Bronchial epithelial cell (primary cell): ENCODE measurements around the gene PLEKHA7. TPM values are rescaled to one million over a fixed set of nuclear protein-coding genes. Genes with fewer than 3 reads are reported as not detected.

Experiments used
- DNase-seq: peaks from one replicate; pipeline ENCODE4 v3.0.0-alpha.2; 2010; ENCODE audit warnings: low read depth
- FAIRE-seq: peaks from 2 replicates; lab custom pipeline; 2011; peaks lifted over from hg19 to GRCh38; lab: Jason Lieb, UNC
- H3K27me3 ChIP-seq: 2 replicates; pipeline ENCODE4 v1.5.1; 2011; ENCODE audit warnings: low read length; ENCODE audit not compliant: control insufficient read depth, insufficient read depth
- H3K36me3 ChIP-seq: 2 replicates; pipeline ENCODE4 v1.5.1; 2011; ENCODE audit warnings: low read length; ENCODE audit not compliant: control insufficient read depth, insufficient read depth
- H3K4me3 ChIP-seq: 2 replicates; pipeline ENCODE4 v1.5.1; 2011; ENCODE audit warnings: mild to moderate bottlenecking, low read depth, low read length, control low read depth
- CTCF ChIP-seq: IDR thresholded peaks from 2 replicates; pipeline ENCODE4 v1.5.1; 2011; ENCODE audit warnings: mild to moderate bottlenecking, moderate library complexity, low read length, control low read depth, inconsistent platforms; ENCODE audit not compliant: insufficient read depth, severe bottlenecking
- total RNA-seq: library from RNA; depleted of rRNA; stranded (reverse); fragments of >200 nt; gene quantifications from 2 replicates; pipeline ENCODE4 v1.2.1, GENCODE V29; 2014

PLEKHA7 gene
- total RNA-seq, 1 donor from 2014 or later = 2.4 TPM

DNA sequence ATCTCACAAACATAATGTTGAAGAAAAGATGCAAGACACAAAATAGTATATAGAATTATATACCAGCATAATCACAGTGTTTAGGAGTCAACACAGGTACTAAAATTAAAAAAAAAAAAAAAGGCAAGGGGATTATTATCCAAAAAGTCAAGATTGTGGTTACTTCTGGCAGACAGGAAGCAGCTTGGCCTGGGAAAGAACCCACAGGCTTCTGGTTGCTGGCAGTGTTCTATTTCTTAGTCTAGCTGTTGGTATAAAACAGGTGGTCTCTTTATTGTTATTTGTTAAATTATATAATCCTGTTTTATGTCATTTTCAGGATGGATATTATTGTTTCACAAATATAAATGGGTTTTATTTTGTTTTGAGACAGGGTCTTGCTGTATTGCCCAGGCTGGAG is 221.8 kb downstream of the PLEKHA7 start:
- no peaks in the 10 kb centered on the region for H3K27me3 ChIP-seq
- no peaks in the 10 kb centered on the region for H3K36me3 ChIP-seq
- no peak for TF ChIP-seq CTCF
- no peak for DNase-seq
- H3K4me3 ChIP-seq = no peak overlapping the region
- FAIRE-seq = no peak

DNA sequence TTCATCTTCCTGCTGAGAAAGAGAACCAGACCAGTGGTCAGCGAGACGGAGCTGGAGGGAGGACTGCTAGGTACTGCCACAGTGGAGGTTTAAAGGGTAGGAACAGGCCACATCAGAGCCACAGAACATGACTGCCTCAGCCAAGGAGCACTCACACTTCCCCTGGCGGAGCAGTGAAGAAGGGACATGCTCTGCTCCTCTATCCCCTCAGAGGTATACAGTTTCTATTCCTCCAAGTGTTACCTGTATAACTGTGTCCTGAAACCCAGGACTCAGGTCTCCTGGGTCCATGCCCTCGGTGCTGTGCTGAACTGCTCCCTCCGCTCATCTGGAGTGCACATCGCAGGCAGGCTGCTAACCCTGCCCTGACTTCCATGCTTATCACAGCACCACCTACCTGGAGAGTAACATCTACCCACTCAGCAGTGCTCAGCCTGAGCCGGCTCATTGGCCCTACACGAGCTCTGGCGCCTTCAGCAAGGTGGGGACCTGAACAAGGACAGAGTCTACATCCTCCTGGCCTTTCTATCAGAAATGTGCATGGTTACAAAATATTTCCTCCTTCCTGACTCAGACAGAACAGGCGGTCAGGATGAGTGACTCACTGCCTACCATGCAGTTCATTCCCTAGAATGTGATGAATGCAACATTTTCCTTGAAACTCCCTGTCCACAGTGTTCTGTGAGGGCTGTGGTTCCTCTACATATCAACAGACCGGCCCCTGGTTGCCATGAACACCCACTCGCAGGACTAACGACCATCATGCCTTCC is 222.8 kb downstream of the PLEKHA7 start:
- no peak for TF ChIP-seq CTCF
- H3K4me3 ChIP-seq = no peak overlapping the region
- FAIRE-seq (peak; percentile 18), DNase-seq (peak; percentile 90)
- H3K36me3 ChIP-seq = no peaks in the 10 kb centered on the region
- no peaks in the 10 kb centered on the region for H3K27me3 ChIP-seq

- no peak for DNase-seq
- Histone ChIP-seq H3K4me3 (no peak overlapping the region), H3K27me3 (no peaks in the 10 kb centered on the region), H3K36me3 (no peaks in the 10 kb centered on the region)
- no peak for FAIRE-seq
- TF ChIP-seq CTCF = no peak
These were observed 223.6 kb downstream of the PLEKHA7 start for GRCh38 chr11:16790486-16791190.

DNA sequence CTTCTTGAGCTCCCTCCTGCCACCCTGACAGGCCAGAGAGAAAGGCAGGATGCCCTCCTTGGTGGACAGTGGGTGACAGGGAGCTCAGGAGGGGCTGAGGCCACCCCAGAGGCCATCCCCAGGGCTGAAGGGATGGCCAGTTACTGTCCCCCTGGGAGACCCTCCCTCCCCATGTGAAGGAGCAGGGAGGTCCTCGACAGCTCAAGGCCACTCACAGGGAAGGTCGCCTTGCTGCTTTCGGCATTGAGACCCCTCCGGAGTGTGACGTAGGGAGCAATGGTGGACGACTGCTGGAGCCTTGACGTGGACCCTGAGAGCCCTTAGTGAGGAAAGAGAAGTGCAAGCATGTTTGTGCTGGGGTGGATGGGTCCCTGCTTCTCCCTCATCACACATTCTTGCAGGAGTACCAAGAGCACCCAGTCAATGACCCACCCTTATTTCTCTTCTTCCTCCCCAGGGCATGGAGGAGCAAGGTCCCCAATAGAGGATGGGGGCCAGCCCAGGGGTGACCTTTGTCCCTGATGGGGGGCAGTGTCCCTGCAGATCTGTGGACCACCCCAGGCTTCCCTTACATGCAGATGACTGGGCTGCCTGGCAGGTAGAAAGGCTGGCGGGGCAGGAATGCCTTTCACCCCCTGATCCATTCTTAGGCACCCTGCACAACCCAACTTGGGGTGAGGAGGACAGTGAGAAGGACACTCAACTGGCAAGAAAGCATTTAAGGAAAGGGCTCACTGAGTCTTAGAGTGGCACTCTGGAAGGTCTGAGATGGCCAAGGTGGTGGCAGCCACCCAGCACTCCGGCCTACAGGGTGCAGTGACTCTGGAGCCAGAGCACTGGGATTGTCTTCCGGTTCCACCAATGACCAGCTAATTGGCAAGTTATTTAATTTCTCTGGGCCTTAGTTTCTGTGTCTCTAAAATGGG is 224.4 kb downstream of the PLEKHA7 start:
- DNase-seq = no peak
- peak; percentile 32 for FAIRE-seq
- no peak for TF ChIP-seq CTCF

GRCh38 chr11:16789063-16789420 is 225.2 kb downstream of the PLEKHA7 start:
- H3K4me3 ChIP-seq = no peak overlapping the region
- FAIRE-seq (no peak), DNase-seq (no peak)
- no peaks in the 10 kb centered on the region for H3K36me3 ChIP-seq
- TF ChIP-seq CTCF = no peak
- H3K27me3 ChIP-seq = no peaks in the 10 kb centered on the region

More for the DNA sequence above, 224.4 kb downstream of the PLEKHA7 start:
- Histone ChIP-seq H3K27me3 (no peaks in the 10 kb centered on the region), H3K4me3 (no peak overlapping the region), H3K36me3 (no peaks in the 10 kb centered on the region)
